MM.1S (cell line): Measurements from ENCODE around the gene EIPR1.

Source experiments
- DNase-seq: peaks from one replicate; pipeline ENCODE4 v3.0.0-alpha.2; 2015
- H2AFZ ChIP-seq: fragments of 300-600 bp; sonication (generic); 2 replicates; pipeline ENCODE4 v1.6.0; 2016; ENCODE audit warnings: antibody characterized with exemption, low read length
- H3F3A ChIP-seq: fragments of 300-600 bp; sonication (generic); 2 replicates; pipeline ENCODE4 v1.6.1; 2016; ENCODE audit warnings: mild to moderate bottlenecking, antibody characterized with exemption, low read length, moderate library complexity, mixed read lengths; ENCODE audit not compliant: insufficient read depth
- H3K27ac ChIP-seq: fragments of 300-600 bp; sonication (generic); 2 replicates; pipeline ENCODE4 v1.5.1; 2016; ENCODE audit warnings: mild to moderate bottlenecking, low read length
- H3K27me3 ChIP-seq: fragments of 300-600 bp; sonication (generic); replicated peaks from 2 replicates; pipeline ENCODE4 v1.6.0; 2016; ENCODE audit warnings: low read length; ENCODE audit not compliant: insufficient read depth
- H3K36me3 ChIP-seq: fragments of 300-600 bp; sonication (generic); replicated peaks from 2 replicates; pipeline ENCODE4 v1.6.1; 2016; ENCODE audit warnings: mild to moderate bottlenecking, low read length, mixed read lengths; ENCODE audit not compliant: insufficient read depth
- H3K4me1 ChIP-seq: fragments of 300-600 bp; sonication (generic); 2 replicates; pipeline ENCODE4 v1.6.1; 2016; ENCODE audit warnings: low read length, mixed read lengths
- H3K4me2 ChIP-seq: fragments of 300-600 bp; sonication (generic); 2 replicates; pipeline ENCODE4 v1.6.0; 2016; ENCODE audit warnings: low read depth, low read length
- H3K4me3 ChIP-seq: fragments of 300-600 bp; sonication (generic); 2 replicates; pipeline ENCODE4 v1.5.1; 2016; ENCODE audit warnings: low read length, mixed read lengths
- H3K79me2 ChIP-seq: fragments of 300-600 bp; sonication (generic); 2 replicates; pipeline ENCODE4 v1.6.1; 2016; ENCODE audit warnings: mixed run types, low read length, mixed read lengths
- H3K9ac ChIP-seq: fragments of 300-600 bp; sonication (generic); 2 replicates; pipeline ENCODE4 v1.6.1; 2016; ENCODE audit warnings: low read length, mixed read lengths
- H3K9me2 ChIP-seq: fragments of 300-600 bp; sonication (generic); replicated peaks from 2 replicates; pipeline ENCODE4 v1.6.1; 2016; ENCODE audit warnings: mild to moderate bottlenecking, low read length, mixed read lengths; ENCODE audit not compliant: insufficient read depth
- H3K9me3 ChIP-seq: fragments of 300-600 bp; sonication (generic); replicated peaks from 2 replicates; pipeline ENCODE4 v1.6.1; 2016; ENCODE audit warnings: mild to moderate bottlenecking, low read length, mixed read lengths; ENCODE audit not compliant: insufficient read depth
- H4K20me1 ChIP-seq: fragments of 300-600 bp; sonication (generic); 2 replicates; pipeline ENCODE4 v1.6.1; 2016; ENCODE audit warnings: mild to moderate bottlenecking, low read length, moderate library complexity, mixed read lengths; ENCODE audit not compliant: insufficient read depth
- CTCF ChIP-seq: fragments of 300-600 bp; sonication (generic); IDR thresholded peaks from 2 replicates; pipeline ENCODE4 v1.5.1; 2016; ENCODE audit warnings: antibody characterized with exemption, low read length, mixed read lengths
- EZH2 ChIP-seq: fragments of 300-600 bp; sonication (generic); optimal IDR thresholded peaks from 2 replicates; pipeline ENCODE3; 2017; ENCODE audit warnings: low read depth, mild to moderate bottlenecking, antibody characterized with exemption, low read length, mixed read lengths
- EZH2phosphoT487 ChIP-seq: fragments of 300-600 bp; sonication (generic); IDR thresholded peaks from 2 replicates; pipeline ENCODE4 v1.6.1; 2018; ENCODE audit warnings: antibody characterized with exemption, low read length

The EIPR1 gene

GRCh38 chr2:3303583-3304406, 73.8 kb downstream of the EIPR1 start:
- peak; percentile 18 for DNase-seq
- Histone ChIP-seq H3K9me3 (no peaks in the 10 kb centered on the region), H3K27me3 (no peaks in the 10 kb centered on the region), H2AFZ (0 out of 2 replicates have a peak overlapping the region, but pooled peaks have one; percentile 35), H3K9ac (no peak overlapping the region), H3K9me2 (no peaks in the 10 kb centered on the region), H3K4me2 (no peak overlapping the region), H4K20me1 (no peaks in the 10 kb centered on the region), H3K27ac (no peak overlapping the region), H3F3A (no peaks in the 10 kb centered on the region), H3K4me1 (no peaks in the 10 kb centered on the region), H3K36me3 (no peaks in the 10 kb centered on the region), H3K4me3 (no peak overlapping the region), H3K79me2 (no peaks in the 10 kb centered on the region)
- peak; percentile 51 for TF ChIP-seq CTCF
- TF ChIP-seq EZH2phosphoT487 = no peak
- no peak for TF ChIP-seq EZH2

GRCh38 chr2:3302751-3303582, 74.7 kb downstream of the EIPR1 start:
- Histone ChIP-seq H3K27ac (no peak overlapping the region), H3K4me3 (no peak overlapping the region), H3K9me3 (no peaks in the 10 kb centered on the region), H3F3A (no peaks in the 10 kb centered on the region), H3K9ac (no peak overlapping the region), H4K20me1 (no peaks in the 10 kb centered on the region), H3K27me3 (no peaks in the 10 kb centered on the region), H3K4me1 (no peaks in the 10 kb centered on the region), H3K4me2 (no peak overlapping the region), H2AFZ (0 out of 2 replicates have a peak overlapping the region, but pooled peaks have one; percentile 35), H3K79me2 (no peaks in the 10 kb centered on the region), H3K36me3 (no peaks in the 10 kb centered on the region), H3K9me2 (no peaks in the 10 kb centered on the region)
- TF ChIP-seq EZH2phosphoT487 (no peak), EZH2 (no peak), CTCF (no peak)
- DNase-seq = no peak

- Histone ChIP-seq H3K27me3 (no peaks in the 10 kb centered on the region), H3K27ac (no peak overlapping the region), H3K36me3 (no peaks in the 10 kb centered on the region), H3K4me1 (no peaks in the 10 kb centered on the region), H3K9me2 (no peaks in the 10 kb centered on the region), H2AFZ (no peak overlapping the region), H4K20me1 (no peaks in the 10 kb centered on the region), H3K9ac (no peak overlapping the region), H3K9me3 (no peaks in the 10 kb centered on the region), H3F3A (no peaks in the 10 kb centered on the region), H3K4me2 (no peak overlapping the region), H3K4me3 (no peak overlapping the region), H3K79me2 (no peaks in the 10 kb centered on the region)
- no peak for DNase-seq
- no peak for TF ChIP-seq EZH2phosphoT487
- TF ChIP-seq EZH2 = no peak
- TF ChIP-seq CTCF = no peak
Measured at GRCh38 chr2:3302421-3302750, 75.2 kb downstream of the EIPR1 start.
